ENCODE data around the gene WHRN.
A peak's percentile ranks its signal among the peaks of the same experiment; 100 is the strongest.

WHRN gene

GRCh38 chr9:114489928-114490327, 15.3 kb downstream of the WHRN start:
- DNase-seq: no peak

GRCh38 chr9:114488398-114489129, 16.7 kb downstream of the WHRN start:
- no peak for DNase-seq

DNA sequence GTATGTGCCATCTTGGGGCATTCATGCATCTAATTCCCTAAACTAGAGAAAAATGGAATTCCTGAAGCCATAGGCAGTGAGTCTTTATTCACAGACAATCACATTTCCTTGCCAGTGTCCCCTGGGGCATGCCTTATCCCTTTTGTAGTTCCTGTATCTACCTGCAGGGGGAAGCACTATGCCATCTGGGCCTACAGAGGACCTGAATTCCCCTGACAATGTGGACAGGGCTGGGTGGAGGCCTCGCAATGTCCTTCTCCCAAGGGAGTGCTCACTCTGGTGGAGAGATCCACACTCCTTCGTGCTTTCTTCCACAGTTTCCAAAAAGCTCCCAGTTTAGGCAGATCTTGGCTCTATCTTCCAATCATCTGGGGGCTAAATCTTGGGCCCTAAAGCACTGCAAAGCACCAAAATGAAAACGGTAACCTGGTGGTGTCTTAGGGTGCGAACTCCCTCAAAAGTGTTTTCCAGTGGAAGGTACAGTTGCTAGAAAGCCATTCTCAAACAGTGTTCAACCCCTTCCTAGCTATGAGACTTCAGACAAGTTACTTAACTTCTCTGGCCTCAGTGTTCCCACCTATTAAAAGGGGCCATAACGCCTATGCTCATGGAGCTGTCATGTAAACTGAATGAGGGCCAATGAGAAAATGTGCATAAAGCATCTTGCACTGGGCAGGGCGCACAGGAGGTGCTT, 17.5 kb downstream of the WHRN start:
- peak; percentile 82 for DNase-seq

DNA sequence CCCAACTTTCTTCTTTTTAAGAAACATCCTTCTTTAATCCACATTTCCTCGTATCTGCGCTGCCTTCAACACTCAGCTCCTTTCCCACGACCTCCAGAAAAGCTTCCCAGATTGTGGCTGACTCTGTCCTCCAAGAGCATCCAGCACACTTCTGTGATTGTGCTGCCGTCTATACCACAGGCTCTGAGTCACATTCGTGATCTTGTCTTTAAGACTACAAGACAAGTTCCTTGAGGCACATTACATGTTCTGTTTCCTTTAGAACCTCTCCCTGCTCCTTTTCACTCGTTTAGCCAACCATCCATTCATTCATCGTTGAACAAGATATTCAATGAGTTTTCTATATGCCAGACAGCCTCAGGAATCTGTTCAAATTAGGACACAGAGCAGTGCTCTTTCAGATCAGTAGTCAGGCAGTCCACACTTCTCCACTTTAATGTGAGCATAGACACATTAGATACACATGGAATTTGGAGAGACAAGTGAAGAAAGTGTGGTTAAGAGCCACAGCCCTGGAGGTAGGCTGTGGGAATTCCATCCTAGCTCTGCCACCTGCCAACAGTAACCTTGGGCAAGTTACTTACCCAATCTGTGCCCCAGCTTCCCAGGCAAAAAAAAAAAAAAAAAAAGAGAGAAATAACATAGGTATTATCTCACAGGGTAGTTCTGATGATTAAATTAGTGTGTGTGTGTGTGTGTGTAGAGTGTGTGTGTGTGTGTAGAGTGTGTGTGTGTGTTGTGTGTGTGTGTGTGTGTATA, 18.9 kb downstream of the WHRN start:
- no peak for DNase-seq

GRCh38 chr9:114484854-114485443, 20.3 kb downstream of the WHRN start:
- peak; percentile 50 for DNase-seq

DNA sequence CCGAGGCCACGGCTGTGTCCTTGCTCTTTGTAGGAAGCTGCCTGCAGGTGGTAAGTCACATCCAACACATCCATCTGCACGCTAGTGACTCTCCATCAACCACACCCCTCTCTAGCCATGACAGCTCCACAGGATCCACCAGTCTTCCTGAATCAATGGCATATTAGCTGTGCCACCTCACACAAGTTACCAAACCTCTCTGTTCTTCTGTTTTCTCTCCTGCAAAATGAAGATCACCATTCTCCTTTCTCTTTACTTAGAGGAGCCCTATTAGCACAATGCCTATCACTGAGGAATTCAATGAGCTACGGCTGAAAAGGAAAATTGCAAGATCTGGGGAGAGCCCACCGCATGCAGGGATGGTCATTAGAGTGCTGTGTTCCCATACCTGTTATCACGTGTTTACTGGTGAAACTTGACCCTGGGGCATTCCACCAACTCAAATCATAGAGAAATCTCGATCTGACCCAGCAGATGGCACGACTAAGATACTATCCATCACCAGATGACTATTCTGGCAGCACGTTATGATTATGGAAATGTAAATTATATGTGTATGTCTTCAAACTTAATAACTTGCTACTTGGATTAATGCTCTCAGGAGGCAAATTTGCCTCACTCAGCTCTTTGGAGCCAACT, 20.9 kb downstream of the WHRN start:
- DNase-seq: no peak

DNA sequence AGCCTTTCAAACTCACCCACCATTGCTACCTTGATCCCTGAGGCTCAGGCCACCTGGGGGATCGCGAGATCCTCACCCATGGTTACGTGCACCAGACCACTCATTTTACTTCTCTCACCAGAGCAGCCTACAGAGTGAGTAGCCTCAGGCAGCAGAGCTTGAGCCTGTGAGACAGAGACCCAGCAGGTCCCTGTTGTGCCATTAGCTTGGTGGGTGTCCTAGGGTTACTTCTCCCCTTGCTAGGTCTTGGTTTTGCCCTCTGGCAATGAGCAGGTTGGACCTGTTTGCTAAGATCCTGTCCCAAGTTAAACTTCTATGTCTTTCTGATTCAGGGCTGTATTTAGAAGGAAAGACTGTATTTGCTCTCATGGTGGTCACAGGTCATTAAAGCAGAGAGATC, 21.8 kb downstream of the WHRN start:
- no peak for DNase-seq

DNA sequence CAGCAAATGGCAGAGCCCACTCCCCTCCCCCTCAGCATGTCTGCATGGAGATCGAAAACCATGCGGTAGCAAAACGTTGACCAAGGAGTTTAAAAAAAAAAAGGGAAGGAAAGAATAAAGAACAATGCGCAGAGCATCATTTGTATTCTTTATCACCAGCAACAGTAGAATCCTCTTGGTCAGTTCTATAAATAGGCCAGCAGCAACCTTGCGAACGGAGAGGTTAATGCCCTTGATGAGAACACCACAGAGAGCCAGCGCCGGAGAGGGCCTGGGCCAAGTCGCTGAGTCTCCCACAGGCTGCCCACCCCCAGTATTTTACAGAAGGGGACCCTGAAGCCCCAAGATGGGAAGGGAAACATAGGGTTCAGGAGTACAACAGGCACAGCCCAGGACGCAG, 22.7 kb downstream of the WHRN start:
- DNase-seq: no peak

GRCh38 chr9:114481789-114482188, 23.5 kb downstream of the WHRN start:
- DNase-seq: no peak

GRCh38 chr9:114480746-114481435, 24.4 kb downstream of the WHRN start:
- DNase-seq: no peak

DNA sequence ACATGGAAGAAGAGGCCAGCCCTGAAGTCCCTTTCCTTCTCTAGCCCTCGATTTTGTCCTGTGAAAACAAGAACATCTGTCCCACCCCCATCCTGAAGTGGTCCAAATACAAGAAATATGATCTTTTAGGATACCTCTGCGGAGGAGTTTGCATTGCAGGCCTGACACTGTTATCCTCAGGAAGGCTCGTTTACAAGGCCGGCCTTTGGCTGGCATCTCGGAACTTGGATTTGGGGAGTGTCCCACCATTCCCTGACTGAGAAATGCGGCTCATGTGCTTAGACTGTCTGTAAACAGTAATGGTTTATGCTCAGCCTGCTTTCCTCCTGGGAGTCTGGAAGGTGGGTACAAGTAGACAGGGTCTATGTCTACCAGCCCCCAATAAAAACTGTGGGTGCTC, 26.4 kb downstream of the WHRN start:
- no peak for DNase-seq

GRCh38 chr9:114478459-114478858, 26.8 kb downstream of the WHRN start:
- DNase-seq: no peak

DNA sequence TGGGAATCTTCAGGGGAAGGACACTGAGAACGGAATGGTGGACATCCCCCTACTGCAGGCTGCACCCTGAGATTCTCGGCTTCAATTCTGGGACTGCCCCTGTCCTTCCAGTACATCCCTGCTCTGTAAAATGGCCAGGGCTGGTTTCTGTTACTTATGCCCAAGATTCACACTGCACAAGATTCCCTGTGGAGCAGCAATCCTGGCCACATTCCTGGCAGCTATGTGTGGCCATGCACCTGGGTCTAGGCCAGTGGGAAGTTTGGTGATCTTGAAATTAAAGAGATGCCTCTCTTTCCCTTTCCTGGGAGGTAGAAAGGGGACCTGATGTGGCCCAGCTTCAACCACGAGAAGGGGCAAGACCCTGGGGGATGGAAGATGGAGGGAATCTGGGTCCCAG, 27.6 kb downstream of the WHRN start:
- DNase-seq: no peak

GRCh38 chr9:114476891-114477469, 28.3 kb downstream of the WHRN start:
- DNase-seq: no peak

DNA sequence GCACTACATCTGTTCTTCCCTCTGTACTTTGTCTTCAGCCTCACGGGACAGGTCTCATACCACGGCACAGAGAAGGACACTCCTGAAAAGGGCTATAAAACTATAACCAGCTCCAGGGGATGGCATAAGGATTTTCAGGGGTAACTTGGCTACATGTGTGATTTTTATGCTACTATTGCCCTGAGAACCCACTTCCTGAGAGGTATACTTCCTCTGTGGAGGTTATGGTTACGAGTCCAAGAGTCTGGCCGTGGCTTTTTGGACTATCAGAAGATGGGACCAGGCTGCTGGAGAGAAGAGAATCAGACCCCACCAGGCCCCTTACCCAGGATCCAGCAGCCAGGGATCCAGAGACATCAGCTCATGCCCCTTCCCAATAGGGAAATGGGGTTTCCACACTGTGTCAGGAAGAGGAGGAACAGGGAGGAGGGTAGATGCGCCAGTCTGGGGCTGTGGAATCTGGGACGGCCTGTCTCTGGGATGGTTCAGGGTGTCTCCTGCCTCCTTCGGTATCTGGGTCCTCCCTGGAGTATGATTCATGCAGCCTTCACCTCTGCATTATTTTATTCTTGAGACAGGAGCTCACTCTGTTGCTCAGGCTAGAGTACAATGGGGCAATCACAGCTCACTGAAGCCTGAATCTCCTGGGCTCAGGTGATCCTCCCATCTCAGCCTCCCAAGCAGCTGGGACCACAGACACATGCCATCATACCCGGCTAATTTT, 29.7 kb downstream of the WHRN start:
- no peak for DNase-seq

- no peak for DNase-seq
Measured at GRCh38 chr9:114474425-114474824, 30.8 kb downstream of the WHRN start.

GRCh38 chr9:114473447-114473801, 31.8 kb downstream of the WHRN start:
- DNase-seq: no peak

- DNase-seq: no peak
Measured at GRCh38 chr9:114472765-114473446, 32.4 kb downstream of the WHRN start.

DNA sequence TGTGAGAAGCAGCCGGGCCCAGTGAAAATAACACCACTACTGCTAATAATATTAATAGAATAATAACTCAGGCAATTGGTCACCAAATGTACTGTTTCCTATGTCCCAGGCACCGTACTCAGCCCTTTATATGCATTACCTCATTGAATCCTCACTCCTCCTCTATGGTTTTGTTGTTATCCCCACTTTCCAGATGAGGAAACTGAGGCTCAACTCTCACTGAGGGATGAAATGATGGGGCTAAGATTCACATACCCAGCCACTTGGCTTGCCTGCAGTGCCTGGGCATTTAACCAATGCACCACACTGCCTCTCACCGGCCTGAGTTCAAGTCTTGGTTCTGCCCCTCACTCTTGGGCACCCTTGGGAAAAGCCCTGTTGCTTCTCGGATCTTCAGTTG, 34.1 kb downstream of the WHRN start:
- DNase-seq: no peak

- DNase-seq: no peak
Measured at GRCh38 chr9:114470581-114470980, 34.7 kb downstream of the WHRN start.

- no peak for DNase-seq
Measured at GRCh38 chr9:114470121-114470520, 35.2 kb downstream of the WHRN start.

Measured in CD4-positive, alpha-beta T cell treated with Interleukin-12 subunit alpha and Interleukin-12 subunit beta, for 1 hour (primary cell).